Activated CD4-positive, CD25-positive, alpha-beta regulatory T cell (primary cell): ENCODE measurements around the gene MAP4K4.
"Not testable (repeated sequence)": the region's sequence is repeated elsewhere in the genome, so short reads cannot be mapped to it uniquely, and the experiment has no call there.

Experiments
- DNase-seq, 4 experiments: peaks; one replicate each; lab custom pipeline; 2025; lab: John Stamatoyannopoulos, UW

MAP4K4 gene

DNA sequence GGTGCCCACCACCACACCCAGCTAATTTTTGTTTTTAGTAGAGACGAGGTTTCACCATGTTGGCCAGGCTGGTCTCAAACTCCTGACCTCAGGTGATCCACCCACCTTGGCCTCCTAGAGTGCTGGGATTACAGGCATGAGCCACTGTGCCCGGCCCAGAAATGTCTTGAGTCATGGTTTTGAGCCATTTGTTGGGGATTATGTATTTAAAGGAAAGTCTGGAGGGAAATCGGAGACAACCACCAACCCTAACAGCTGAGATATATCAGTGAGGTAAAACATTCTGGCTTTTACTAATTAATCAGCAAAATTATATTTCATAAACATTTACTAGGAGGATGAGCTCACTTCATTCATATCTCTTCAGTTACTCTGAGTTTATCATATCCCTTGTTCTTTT, 72.2 kb downstream of the MAP4K4 start:
- not testable (repeated sequence) for DNase-seq

DNA sequence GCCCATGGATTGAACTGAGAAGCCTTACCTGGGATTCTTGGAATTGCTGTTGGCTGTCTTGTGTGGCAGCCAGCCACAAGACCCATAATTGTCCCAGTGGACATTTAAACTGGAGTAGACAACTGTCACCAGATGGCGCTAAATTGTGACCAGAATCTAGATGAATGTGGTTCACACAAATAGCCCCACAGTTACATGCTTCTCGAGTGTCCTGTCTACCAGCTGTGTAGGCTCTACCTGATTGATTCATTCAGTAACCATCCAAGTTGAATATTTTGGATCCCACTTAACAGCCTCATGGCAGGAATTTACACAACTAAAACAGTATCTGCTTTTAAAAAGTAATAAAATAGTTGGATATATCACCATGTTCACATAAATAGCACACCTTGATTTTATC, 73.2 kb downstream of the MAP4K4 start:
- no peak for DNase-seq

GRCh38 chr2:101771227-101771902, 73.9 kb downstream of the MAP4K4 start:
- DNase-seq: no peak

GRCh38 chr2:101771910-101772321, 74.4 kb downstream of the MAP4K4 start:
- DNase-seq: no peak

- no peak for DNase-seq
Measured at GRCh38 chr2:101773137-101773536, 75.6 kb downstream of the MAP4K4 start.

- not testable (repeated sequence) for DNase-seq
Measured at GRCh38 chr2:101773961-101774360, 76.5 kb downstream of the MAP4K4 start.

DNA sequence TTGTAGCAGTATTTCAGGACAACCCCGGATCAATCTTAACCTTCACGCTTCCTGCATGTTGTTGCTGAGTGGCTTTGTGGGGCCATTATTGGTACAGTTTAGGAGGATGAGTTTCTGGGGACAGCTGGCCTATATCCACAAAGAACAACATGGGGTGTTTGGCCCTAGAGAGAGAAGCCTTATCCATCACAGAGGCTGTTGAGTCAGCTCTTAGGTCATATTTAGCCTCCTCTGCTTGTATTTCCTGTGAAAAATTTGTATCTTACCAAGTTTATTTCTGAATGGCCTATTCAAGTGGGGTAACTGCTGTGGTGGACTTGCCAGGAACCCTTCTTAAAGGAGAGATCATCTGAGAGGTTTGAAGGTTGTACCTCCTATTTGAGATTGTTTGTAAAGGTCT, 77.6 kb downstream of the MAP4K4 start:
- no peak for DNase-seq

- no peak for DNase-seq
Measured at GRCh38 chr2:101775636-101776035, 78.1 kb downstream of the MAP4K4 start.

DNA sequence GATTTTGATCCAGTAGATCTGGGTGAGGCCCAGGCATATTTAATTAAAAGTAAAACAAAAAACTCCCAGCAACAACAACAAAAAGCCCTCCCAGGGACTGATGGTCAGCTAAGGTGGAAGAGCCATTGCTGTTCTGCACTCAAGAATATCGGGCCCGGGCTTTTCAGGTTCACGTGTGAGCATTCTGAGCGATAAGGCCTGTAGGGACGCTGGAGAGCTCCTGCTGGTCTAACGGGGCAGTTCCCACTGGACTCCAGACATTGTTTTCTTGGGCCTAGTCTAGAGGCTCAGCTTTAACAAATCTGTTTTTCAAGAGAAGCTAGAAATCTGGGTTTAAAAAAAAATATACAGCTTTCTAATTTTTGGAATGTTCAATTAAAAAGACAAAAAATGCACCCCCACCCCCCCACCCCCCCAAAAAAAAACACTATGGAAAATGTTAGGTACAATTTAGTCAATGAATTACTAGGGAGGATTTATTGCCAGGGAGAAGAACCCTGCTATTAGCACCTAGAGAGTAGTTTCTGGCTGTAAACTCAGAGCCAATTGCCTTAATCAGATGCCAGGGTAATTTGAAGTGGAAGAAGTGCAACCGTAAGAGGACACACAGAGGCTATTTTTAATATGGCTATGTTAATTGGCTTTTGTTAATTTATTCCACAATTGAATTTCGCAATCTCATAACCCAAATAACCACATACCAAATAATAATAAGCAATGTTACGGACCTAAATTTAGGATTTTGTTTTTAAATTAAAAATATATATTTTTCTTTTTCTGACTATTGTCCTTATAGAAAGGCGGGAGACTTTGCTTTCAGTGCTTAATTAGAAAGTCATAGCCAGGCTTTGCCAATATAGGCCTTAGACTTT, 78.9 kb downstream of the MAP4K4 start:
- DNase-seq: no peak

DNA sequence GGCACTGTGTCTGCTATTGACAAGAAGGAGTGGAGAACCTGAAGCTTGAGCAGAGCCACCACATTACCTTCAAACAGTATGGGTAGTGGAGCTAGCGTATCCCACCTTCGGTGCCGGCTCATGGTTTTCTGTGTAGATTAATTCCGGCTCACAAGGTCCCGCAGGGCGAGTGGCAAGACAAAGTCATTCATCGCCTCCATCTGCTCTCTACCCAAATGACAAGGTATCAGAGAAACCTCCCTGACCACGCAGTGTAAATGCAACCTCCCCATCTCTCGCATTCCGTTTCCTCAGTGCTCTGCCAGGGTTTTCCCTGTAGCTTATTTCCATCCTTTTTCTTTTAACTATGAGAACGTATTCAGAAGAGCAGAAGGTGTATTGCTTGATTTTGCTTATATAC, 79.8 kb downstream of the MAP4K4 start:
- no peak for DNase-seq

DNA sequence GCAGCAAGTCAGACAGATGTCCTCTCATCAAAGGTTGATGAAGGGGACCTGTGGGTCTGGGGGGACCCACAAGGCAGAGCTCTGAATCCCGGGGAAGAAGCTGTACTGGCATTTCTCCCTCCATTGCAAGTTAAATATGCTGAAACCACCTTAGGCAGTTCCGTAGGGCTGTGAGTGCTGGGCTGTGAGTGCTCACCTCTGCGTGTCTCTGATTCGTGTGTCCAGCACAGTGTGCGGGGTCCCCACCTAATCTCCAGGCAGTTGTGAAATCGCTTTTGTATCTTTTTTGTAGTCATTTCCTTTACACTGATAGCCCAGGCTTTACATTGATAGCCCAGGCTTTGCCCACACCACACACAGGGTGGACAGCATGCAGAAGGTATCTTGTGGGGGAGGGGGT, 80.6 kb downstream of the MAP4K4 start:
- DNase-seq: no peak

GRCh38 chr2:101779190-101779589, 81.7 kb downstream of the MAP4K4 start:
- no peak for DNase-seq

DNA sequence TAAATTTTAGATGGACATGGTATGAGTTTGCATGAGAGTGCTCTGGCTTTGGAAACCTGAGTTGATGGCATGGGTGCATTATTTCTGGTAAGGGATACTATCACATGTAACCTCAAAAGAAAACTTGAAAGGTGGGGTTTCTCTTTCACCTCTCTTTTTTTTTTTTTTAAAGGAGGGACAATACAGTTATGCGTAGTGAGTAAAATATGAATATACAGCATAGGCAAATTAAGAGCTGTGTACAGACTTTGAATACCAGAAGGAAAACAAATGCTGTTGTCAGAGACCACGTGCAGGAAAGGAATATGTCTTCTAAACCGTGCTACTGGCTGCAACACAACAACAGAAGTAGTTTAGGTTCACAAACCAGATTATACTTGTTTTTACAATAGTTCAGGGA, 82.1 kb downstream of the MAP4K4 start:
- DNase-seq: no peak

- no peak for DNase-seq
Measured at GRCh38 chr2:101781326-101781725, 83.8 kb downstream of the MAP4K4 start.

GRCh38 chr2:101781791-101782426, 84.4 kb downstream of the MAP4K4 start:
- no peak for DNase-seq

- no peak for DNase-seq
Measured at GRCh38 chr2:101782427-101782792, 84.9 kb downstream of the MAP4K4 start.

- DNase-seq: no peak
Measured at GRCh38 chr2:101787097-101787496, 89.6 kb downstream of the MAP4K4 start.

DNA sequence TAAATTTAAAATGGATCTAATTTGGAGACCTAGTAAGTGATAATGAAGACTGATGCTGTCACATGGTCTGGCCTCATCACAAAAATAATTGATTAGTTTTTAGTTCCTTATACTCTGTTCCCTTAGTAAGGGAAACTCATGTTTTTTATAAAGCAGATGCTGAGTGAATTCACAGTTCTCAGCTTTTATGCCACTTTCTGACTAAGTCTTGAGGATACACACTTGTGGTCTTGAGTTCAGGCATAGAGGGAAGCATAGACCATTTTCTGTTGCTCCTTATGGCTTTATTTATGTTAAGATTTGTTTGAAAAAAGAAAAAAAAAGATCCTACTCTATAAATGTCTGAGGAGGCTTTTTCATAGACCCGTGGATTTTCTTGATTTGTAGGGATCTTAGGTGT, 91.1 kb downstream of the MAP4K4 start:
- no peak for DNase-seq

- no peak for DNase-seq
Measured at GRCh38 chr2:101788995-101789970, 91.8 kb downstream of the MAP4K4 start.

DNA sequence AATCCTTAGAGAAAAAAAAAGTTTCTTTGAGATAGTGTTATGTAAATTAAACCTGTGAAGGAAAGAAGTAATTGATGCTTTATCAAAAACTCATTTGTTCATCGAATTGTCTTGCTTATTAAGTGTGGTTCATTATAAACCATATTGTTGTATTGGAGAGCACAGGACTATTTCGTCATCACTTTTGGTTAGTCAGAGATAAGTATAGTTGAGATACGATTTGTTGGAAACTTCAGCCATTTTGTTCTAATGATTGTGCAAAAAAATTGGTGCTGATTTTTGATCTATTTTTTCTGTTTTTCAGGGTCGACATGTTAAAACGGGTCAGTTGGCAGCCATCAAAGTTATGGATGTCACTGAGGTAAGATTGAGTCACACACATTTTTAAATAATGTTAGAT, 92.9 kb downstream of the MAP4K4 start:
- no peak for DNase-seq

- no peak for DNase-seq
Measured at GRCh38 chr2:101790857-101791256, 93.3 kb downstream of the MAP4K4 start.

DNA sequence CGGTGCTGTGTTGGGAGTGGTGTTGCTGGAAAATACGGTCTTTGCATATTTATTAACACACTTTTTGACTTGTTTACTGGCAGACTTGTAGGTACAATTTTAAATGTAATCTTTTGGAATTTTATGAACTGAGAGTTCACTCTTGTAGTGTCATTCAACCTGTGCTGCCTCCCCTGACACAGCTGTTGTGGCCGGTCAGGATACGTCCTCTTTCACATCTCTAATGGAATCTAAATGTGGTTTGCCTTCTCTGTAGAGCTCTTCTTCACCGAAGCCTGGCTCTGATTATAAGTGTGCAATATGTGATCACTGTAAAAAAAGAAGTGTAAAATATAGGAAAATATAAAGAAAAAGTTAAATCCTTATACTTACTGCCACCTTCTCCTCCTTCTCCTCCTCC, 94.7 kb downstream of the MAP4K4 start:
- no peak for DNase-seq
